NOMO-1 (cell line): ENCODE measurements around the gene SORL1.

Source experiments
- DNase-seq, 2 experiments: peaks; one replicate each; lab custom pipeline; 2025; ENCODE audit not compliant: unreplicated experiment in 2 of 2; lab: John Stamatoyannopoulos, UW

Gene SORL1

GRCh38 chr11:121672630-121673487 is 220.7 kb downstream of the SORL1 start:
- no peak for DNase-seq

GRCh38 chr11:121681550-121682268 is 229.6 kb downstream of the SORL1 start:
- DNase-seq: no peak
